GM10266 (cell line): ENCODE measurements around the gene PKD1.

ENCODE experiments used
- DNase-seq: peaks from one replicate; pipeline ENCODE4 v3.0.0; 2012; ENCODE audit errors: extremely low spot score
- CTCF ChIP-seq: IDR thresholded peaks from 2 replicates; pipeline ENCODE4 v1.5.1; 2012; ENCODE audit warnings: mild to moderate bottlenecking, low read depth; ENCODE audit not compliant: control insufficient read depth, insufficient read depth; ENCODE audit errors: missing control alignments

The PKD1 gene

GRCh38 chr16:2075631-2076030 is 60.1 kb downstream of the PKD1 start:
- no peak for TF ChIP-seq CTCF
- no peak for DNase-seq

GRCh38 chr16:2074071-2074470 is 61.6 kb downstream of the PKD1 start:
- TF ChIP-seq CTCF, result no peak

GRCh38 chr16:2072926-2073325 is 62.8 kb downstream of the PKD1 start:
- TF ChIP-seq CTCF, result no peak
- DNase-seq, result no peak

More at GRCh38 chr16:2074071-2074470, 61.6 kb downstream of the PKD1 start:
- DNase-seq, result no peak

- no peak for TF ChIP-seq CTCF
- no peak for DNase-seq
Observed at GRCh38 chr16:2071454-2072202, 64.1 kb downstream of the PKD1 start.

- no peak for DNase-seq
- no peak for TF ChIP-seq CTCF
Observed at GRCh38 chr16:2070576-2071453, 64.9 kb downstream of the PKD1 start.

- DNase-seq, result no peak
Observed at GRCh38 chr16:2066139-2066538, 69.6 kb downstream of the PKD1 start.

More at GRCh38 chr16:2066139-2066538, 69.6 kb downstream of the PKD1 start:
- no peak for TF ChIP-seq CTCF
